Right lung (tissue), 5 donors: ENCODE measurements around the gene ZSCAN22. TPM values are rescaled to one million over a fixed set of nuclear protein-coding genes. Genes with fewer than 3 reads are reported as not detected.
"Not testable (repeated sequence)": the region's sequence is repeated elsewhere in the genome, so short reads cannot be mapped to it uniquely, and the experiment has no call there.

Experiments
- DNase-seq, 2 donors: peaks; one replicate each; pipeline ENCODE4 v3.0.0-alpha.2; 2013
- polyA plus RNA-seq, 5 donors: library from polyadenylated mRNA; unstranded; fragments of 120-200 nt; gene quantifications; one replicate each; pipeline versions ENCODE4 v1.2.1 to v1.2.3, GENCODE V29; 2013; ENCODE audit warnings: inconsistent platforms in 1 of 5, low replicate concordance in 1 of 5; ENCODE audit not compliant: insufficient read length in 5 of 5, insufficient read depth in 1 of 5

ZSCAN22 gene
- polyA plus RNA-seq, 5 donors = 3.6 to 4.5 (median 3.9) TPM

DNA sequence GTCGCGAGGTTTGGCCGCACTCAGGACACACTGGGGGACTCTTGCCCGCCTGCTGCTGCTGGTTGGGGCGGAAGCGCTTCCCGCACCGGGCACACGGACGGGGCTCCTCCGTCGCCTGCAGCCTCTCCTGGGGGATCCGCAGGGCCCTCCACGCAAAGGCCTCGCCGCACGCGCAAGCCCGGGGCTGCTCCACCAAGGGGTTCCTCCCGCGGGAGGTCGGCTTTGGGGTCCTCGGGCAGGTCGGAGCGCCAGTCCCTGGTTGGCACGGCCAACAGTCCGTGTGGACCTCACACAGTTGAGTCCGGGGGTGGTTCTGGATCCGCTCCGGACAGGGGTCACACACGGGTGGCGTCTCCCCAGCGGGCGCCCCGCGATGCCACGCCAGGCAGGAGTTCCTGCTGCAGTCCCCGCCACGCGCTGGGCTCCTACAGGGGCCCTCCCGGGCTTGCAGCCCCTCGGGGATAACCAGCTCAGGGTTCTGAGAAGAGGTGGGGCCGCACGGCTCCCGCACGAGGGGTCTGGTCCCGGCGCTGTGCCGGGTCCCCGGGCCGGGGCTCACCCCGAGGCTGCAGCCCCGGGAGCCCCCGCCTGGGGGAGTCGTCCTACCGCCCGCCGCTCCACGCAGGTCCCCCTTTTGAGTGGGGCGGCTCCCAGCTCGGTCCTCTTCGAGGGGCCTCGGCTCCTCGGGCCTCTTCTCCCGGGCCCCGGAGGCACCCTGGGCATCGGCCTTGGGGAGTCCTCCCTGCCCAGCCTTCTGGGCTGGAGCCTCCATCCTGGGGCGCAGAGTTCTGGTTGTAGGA is 42.0 kb downstream of the ZSCAN22 start:
- no peak for DNase-seq

DNA sequence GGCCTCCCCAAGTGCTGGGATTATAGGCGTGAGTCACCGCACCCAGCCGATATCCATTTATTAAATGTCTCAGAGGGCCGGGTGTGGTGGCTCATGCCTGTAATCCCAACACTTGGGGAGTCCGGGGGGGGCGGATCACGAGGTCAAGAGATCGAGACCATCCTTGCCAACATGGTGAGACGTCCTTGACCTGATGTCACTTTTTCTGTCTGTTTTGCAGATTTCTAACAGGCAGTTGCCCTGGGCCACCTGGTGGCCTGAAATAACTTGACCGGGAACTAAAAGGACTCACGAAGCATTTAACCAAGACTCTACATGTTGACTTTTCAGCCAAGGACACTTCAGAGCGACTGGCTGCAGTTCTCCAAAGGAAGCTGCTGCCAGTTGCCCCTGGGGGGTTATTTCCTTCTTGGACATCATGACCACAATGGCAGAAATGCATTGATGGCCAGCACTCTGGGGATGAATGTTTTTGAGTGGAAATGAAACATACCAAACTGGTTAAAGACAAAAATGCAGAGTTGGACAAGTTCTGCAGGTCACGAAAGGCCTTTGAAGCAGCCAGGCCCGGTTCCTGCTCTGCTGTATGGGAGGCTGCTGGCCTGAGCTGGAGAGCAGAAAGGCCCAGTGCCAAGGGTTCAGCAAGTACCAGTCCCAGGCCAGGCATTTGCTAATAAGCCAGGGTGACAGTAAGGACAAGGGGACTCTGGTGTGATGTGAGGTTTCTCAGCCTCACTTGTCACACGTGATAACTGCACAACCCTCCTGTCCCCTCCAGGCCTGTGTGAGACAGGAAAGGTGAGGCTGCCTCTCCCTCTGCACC is 45.7 kb downstream of the ZSCAN22 start:
- DNase-seq = no peak

DNA sequence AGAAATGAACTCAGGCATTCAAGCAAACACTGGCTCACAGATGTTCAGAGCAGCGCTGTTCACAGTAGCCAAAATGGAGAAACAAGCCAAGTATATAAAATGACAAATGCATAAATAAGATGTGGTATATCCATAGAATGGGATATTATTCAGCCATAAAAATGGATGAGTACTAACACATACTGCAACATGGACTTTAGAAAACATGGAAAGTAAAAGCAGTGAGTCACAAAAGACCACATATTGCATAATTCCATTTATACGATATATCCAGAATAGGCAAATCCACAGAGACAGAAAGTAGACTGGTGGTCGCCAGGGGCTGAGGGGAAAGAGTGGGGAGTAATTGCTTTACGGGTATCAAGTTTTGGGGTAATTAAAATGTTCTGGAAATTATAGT is 47.4 kb downstream of the ZSCAN22 start:
- DNase-seq = no peak

DNA sequence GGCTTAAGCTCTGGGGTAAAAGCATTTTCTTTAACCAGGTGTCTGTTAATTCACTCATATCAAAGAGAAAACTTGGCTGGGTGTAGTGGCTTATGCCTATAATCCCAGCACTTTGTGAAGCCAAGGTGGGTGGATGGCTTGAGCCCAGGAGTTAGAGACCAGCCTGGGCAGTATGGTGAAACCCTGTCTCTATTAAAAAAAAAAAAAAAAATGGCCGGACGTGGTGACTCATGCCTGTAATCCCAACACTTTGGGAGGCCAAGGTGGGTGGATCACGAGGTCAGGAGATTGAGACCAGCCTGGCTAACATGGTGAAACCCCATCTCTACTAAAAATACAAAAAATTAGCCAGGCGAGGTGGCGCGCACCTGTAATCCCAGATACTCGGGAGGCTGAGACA is 49.9 kb downstream of the ZSCAN22 start:
- not testable (repeated sequence) for DNase-seq

DNA sequence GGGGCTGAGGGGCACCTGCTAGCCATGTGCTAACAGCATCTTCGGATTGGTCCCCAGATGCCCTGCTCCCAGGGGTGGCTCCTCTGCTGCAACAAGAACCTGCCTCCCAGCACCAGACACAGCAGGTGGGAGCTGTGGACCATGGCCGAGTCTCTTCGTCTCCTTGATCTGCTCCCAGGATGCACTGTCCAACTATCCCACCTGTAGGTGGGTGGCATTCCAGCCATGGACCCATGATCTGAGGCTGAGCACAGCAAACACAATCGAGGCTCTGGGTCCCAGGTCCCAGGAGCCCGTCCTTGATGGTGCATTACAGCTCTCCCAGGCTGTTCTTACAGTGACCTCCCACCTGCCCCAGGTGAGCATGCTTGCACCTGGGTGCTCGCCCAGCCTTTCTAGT is 52.5 kb downstream of the ZSCAN22 start:
- no peak for DNase-seq

DNA sequence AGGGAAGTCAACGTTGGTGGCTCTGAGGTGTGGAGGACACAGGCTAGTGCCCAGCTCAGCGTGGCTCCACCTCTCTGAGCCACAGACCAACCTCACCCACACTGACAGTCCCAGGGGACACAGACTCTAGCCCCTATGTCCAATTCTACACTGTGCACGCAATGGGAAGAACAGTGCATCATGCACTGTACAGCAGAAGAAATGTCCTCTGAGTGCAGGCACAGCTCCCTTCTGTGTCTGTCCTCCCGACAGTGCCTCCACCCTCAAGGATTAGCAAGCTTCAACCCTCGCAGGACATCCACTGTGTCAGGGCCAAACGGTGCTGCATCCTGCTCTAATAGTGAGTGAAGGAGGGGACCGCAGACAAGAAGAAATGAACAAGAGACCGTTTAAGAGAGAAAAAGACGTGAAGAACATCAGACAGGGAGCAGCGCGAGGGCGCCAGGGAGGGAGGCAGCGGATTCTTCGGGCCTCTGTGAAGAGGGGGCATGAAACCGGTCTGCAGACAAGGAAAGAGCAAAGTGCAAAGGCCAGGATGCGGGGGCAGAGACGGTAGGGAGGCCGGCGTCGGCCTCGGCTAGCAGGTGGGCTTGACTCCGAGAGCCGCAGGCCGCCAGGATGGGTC is 53.4 kb downstream of the ZSCAN22 start:
- no peak for DNase-seq

DNA sequence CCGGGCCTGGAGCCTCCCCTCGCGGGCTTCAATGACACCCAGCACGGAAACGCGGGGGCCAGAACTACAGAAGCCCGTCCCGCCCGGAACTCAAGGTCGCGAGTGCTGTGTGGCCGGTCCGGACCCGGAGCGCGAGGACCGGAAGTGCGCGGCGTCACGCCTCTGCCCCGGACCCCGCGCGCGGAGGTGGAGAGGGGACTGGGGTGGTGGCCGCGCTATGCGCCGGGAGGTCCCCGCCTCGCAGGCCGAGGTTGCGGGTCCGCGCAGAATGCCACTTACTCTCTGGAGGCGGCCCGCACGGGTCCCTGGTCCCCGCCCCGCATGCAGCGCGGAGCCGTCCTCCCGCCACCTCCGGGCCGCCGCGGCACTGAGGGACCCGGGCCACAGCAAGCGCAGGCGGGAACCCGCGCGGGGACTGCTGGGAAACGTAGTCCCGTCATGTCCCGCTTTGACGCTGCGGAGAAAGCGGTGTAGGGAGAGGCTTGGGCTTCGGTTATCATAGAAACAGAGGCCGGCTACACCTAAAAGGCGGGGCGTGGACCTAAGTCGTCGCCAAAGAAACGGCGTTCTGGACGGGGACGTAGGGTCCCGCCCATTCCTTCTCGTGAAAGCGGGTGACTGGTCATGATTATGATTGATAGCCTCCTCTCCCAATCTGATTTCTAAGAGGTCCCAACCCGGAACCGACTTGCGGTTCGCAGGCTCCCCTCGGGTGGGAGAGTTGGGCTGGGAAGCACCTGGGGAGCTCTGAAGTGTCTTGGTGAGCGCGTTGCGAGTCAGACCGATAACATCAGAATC is 54.1 kb downstream of the ZSCAN22 start, which contains the start of gene ZNF837:
Gene ZNF837, minus strand, starts transcription at position 369 of the 798 bp plus-strand sequence. CDS start 11,698 bp downstream, outside the sequence.
- peak; percentile 99 for DNase-seq

DNA sequence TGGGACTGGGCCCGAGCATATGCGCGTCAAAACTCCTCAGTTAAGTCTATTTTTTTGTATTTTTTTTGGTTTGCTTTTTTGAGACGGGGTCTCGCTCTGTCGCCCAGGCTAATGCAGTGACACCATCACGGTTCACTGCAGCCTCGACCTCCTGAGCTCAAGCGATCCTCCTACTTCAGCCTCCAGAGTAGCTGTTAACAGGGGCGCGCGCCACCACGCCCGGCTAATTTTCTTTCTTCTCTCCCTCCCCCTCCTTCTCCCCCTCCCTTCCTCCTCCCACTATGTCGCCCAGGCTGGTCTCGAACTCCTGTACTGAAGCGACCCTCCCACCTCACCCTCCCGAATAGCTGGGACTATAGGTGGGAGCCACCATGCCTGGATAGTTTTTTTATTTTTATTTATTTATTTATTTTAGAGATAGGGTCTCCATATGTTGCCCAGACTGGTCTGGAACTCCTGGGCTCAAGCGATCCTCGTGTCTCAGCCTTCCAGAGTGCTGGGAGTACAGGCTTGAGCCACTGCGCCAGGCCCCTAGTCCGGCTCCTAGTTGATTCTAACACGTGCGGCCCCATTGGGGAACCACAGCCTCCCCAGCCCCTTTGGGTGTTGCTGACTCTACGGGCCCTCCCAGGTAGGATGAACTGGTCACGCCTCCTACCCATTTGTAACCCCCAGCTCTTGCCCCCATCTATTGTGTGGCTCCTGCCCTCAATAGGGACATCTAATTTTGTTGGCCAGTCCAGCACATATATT is 54.8 kb downstream of the ZSCAN22 start:
- no peak for DNase-seq

DNA sequence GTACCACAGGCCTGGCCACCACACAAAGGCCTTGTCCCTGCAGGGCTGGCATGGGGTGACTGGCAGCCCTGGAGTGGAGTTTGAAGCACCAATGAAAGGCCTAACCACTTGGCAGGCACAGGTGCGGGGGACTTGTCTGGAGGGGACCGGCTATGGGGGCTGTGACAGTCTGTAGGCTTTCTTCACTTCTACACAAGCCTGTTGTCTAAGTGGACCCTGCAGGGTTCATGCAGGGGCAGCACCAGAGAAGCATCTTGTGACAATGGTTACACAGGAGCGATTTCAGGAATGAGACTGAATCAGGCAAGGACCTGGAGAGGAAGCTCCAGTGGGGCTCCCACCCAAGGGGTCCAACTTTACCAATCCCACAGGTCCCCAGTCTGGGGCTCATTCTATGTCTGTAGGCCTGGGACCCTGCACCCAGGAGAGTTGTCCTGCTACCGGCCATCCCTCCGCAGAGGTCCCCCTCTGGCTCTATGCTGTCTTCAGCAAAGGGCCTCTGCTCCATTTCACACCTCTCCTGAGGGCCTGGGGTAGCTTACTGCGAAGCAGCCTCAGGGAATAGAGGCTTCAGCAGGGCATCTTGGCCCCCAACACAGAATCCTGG is 56.3 kb downstream of the ZSCAN22 start:
- DNase-seq = no peak

DNA sequence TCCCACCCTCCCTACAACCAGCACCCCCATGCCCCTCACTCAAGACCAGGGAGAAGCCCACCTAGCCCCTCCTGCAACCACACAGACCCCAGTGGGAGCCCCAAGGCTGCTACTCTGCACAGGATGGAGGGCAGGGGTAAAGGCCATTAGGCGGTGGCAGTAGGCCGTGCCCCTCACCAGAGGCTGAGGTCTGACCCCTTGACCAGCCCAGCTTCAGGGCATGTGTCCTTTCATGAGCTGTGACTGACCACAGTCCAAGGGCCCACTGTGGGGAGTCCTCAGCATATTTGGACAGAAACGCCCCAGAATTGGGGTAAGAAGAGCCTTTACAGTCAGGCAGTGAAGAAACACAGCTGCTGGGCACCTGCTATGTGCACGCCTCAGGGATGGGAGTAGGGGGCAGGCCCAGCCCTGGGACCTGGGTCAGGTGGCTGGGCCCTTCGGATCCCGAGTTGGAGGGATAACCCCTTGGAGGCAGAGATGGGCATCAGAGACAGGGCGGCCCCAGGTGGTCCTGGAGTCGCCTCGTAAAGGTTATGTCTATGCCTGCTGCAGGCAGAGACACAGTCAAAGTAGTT is 58.6 kb downstream of the ZSCAN22 start:
- no peak for DNase-seq

DNA sequence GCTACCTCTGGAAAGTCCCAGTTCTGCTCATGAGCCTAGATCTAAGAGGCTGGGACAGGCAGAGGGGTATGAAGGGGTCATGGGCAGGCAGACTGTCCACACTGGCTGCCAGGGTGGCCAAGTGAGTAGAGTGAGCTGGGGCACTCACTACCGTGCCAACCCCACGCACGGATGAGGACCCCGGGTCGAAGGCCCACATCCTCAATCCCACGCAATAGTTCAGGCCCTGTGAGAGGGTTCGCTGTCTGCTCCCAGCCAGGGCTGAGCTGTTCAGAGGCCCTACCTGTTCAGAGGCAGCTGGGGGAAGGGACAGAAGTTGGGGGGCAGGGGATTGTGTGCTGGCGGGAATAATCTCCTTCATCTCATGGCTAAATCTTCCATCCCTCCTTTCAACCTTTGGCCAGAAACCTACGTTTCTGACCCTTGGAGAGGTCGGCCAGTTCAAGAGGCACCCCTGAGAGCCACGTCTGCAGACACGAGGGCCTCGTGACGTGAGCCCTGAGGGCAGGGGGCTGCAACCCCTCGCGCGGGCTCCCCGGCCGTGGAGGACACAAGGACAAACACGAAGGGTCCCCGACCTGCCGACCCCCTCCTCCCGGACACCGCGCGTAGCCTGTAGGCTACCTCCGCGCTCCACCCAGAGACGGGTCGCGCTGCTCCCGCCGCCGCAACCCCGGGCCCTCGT is 59.2 kb downstream of the ZSCAN22 start:
- no peak for DNase-seq

DNA sequence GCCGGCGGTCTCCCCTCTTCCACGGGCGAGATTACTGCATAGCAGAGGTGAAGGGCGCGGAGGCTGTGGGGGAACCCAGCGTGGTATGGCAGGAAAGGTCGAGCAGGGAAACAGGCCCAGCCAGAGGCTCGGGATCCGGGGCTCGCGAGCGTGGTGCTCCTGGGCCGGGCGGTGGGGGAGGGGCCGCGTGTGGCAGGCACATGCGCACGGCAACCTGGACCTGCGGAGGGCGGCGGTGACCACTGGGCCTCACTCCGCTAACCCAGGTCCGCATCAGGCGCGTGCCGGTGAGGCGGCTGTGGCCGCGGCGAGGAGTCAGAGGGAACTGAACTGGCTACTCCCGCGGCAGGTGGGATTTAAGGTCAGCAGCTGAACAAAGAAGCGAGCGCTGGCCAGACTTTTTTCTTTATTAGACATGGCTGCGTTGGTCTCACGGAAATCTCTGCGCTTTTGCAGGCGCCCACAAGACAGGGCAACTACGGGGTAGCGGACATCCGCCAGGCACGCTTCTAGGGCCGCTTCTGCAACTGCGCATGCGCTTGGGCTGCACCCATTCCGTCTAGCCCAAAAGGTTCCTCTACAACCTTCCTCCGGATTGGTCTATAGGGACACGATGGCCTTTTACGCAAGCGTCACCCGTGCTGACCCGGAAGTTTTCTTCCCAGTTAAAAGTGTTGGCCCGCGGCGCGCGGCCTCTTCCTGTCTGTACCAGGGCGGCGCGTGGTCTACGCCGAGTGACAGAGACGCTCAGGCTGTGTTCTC is 60.0 kb downstream of the ZSCAN22 start, which contains the start of gene RPS5:
Gene RPS5, plus strand, starts transcription at position 694 of the 762 bp plus-strand sequence. CDS start 869 bp downstream, outside the sequence.
- peak; percentile 97 for DNase-seq

DNA sequence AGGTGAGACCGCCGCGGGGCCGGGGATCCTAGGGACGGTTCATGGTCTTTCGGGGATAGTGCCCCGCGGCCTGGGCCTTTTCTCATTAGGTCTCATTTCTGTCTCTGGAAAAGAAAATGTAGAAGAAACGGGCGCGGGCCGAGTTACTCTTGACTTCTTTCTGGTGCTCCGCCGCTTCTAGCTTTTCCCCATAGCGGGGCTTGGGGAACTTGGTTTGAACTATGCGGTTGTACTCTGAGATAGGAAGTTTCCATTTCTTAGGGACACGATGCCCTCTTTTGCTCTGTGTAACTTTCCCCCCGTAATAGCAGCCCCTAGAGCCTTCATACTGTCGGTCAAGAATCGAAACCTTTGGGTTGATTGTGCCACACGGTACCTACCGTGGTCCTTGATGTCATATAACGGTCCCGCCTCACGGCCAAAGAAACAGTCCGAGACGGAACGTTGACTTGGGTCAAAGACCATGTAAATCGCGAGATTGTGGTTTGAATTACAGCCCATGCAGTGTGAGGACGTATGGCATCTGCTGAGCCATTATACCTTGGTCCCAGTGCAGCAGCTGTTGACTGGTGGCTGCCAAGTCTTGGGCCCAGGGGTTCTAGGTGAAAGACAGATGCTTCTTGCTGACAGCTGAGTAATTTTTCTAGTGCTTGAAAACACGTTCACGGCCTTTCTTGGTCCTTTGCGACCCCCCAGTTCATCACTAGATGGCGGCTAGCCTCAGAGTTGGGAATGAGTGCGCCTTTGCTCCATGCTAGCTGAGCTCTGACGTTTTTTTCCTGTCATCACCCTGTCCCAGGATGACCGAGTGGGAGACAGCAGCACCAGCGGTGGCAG is 60.8 kb downstream of the ZSCAN22 start:
- DNase-seq = no peak

DNA sequence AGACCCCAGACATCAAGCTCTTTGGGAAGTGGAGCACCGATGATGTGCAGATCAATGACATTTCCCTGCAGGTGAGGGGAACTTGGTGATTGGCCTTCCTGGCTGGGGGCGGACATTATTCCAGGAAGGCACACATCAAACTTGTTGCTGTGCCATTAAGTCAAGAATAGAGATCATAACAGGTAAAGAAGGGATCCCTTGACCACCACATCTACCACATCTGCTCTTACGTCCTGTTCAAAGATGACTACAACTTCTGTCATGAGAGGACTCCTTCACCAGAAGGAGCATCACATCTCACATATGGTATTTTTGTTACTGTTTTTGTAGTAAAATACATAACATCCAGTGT is 61.4 kb downstream of the ZSCAN22 start:
- no peak for DNase-seq
